A673 (cell line): ENCODE measurements around the gene ADNP. TPM values are rescaled to one million over a fixed set of nuclear protein-coding genes. Genes with fewer than 3 reads are reported as not detected.
A peak's percentile ranks its signal among the peaks of the same experiment; 100 is the strongest.

ENCODE experiments used
- BruUV-seq: library from RNA; stranded (reverse); fragments of 400-500 nt; replicated peaks from 2 replicates; lab custom pipeline; 2021; lab: Mats Ljungman, UMichigan
- CTCF ChIA-PET: fragments of 300-600 bp; sonication (Branson Sonifier 250); formaldehyde crosslinking; loops from one replicate; lab custom pipeline; 2022; ENCODE audit warnings: antibody characterized with exemption; lab: Charles Lee
- POLR2A ChIA-PET: fragments of 300-600 bp; sonication (Branson Sonifier 250); formaldehyde crosslinking; loops from one replicate; lab custom pipeline; 2022; ENCODE audit warnings: antibody characterized with exemption; ENCODE audit not compliant: low non-redundant PET; lab: Charles Lee
- DNase-seq: peaks from one replicate; pipeline ENCODE4 v3.0.0-alpha.2; 2015; ENCODE audit warnings: low spot score
- H3K27ac ChIP-seq: fragments of 200-600 bp; sonication (generic); 2 replicates; pipeline ENCODE4 v1.5.1; 2016; ENCODE audit warnings: mixed run types, low read depth, mild to moderate bottlenecking, mixed read lengths, antibody characterized with exemption, low read length; ENCODE audit not compliant: poor library complexity, severe bottlenecking
- H3K27me3 ChIP-seq: fragments of 200-600 bp; sonication (generic); replicated peaks from 2 replicates; pipeline ENCODE4 v1.6.1; 2017; ENCODE audit warnings: mixed run types, low read depth, mild to moderate bottlenecking, mixed read lengths, antibody characterized with exemption, low read length; ENCODE audit not compliant: insufficient read depth, poor library complexity
- H3K36me3 ChIP-seq: fragments of 200-600 bp; sonication (generic); 2 replicates; pipeline ENCODE4 v1.6.1; 2016; ENCODE audit warnings: mixed run types, mild to moderate bottlenecking, mixed read lengths, antibody characterized with exemption, low read length; ENCODE audit not compliant: insufficient read depth, poor library complexity, severe bottlenecking
- H3K4me1 ChIP-seq: fragments of 200-600 bp; sonication (generic); 2 replicates; pipeline ENCODE4 v1.6.1; 2017; ENCODE audit warnings: mixed run types, mild to moderate bottlenecking, mixed read lengths, antibody characterized with exemption, low read length; ENCODE audit not compliant: insufficient read depth, poor library complexity, severe bottlenecking
- H3K4me3 ChIP-seq: fragments of 200-600 bp; sonication (generic); 2 replicates; pipeline ENCODE4 v1.5.1; 2016; ENCODE audit warnings: low read depth, mixed run types, mild to moderate bottlenecking, mixed read lengths, low read length; ENCODE audit not compliant: poor library complexity, severe bottlenecking
- H3K9me3 ChIP-seq: fragments of 200-600 bp; sonication (generic); 2 replicates; pipeline ENCODE4 v1.6.1; 2016; ENCODE audit warnings: mixed run types, low read depth, mild to moderate bottlenecking, mixed read lengths, antibody characterized with exemption, low read length; ENCODE audit not compliant: poor library complexity, severe bottlenecking
- CTCF ChIP-seq: fragments of 300-800, 200-600 bp; sonication (generic); conservative IDR thresholded peaks from 2 replicates; pipeline ENCODE4 v1.5.1; 2017; ENCODE audit warnings: low read depth, mild to moderate bottlenecking, antibody characterized with exemption, low read length, moderate library complexity, mixed read lengths
- EZH2 ChIP-seq: fragments of 200-600 bp; sonication (generic); IDR thresholded peaks from 2 replicates; pipeline ENCODE4 v1.6.1; 2017; ENCODE audit warnings: borderline replicate concordance, low read depth, mild to moderate bottlenecking, mixed read lengths, antibody characterized with exemption, low read length; ENCODE audit not compliant: poor library complexity, severe bottlenecking
- intact Hi-C: fragments of 100-400 bp; cut with micrococcal nuclease; formaldehyde crosslinking; loops from one replicate; pipeline ENCODE4 v1.10.0; 2022; ENCODE audit not compliant: unreplicated experiment
- total RNA-seq: library from RNA; stranded (reverse); gene quantifications from 2 replicates; pipeline ENCODE4 v1.2.3, GENCODE V29; 2021

The ADNP gene
- total RNA-seq, 1 experiment from 2014 or later, result 108 TPM

GRCh38 chr20:50959543-50960126 lies 28.4 kb upstream of the ADNP start:
- Histone ChIP-seq H3K27me3 (no peaks in the 10 kb centered on the region), H3K36me3 (peaks cover 10% of the 10 kb centered on the region), H3K4me3 (peak overlapping the region; percentile 95), H3K9me3 (no peaks in the 10 kb centered on the region), H3K4me1 (peaks cover 24% of the 10 kb centered on the region), H3K27ac (no peak overlapping the region)
- ChIA-PET CTCF (interaction anchor here (0.6 kb wide), 1 partner anchor 14 kb away, joined by 3 read pairs; no protein-coding TSS in a partner anchor), POLR2A (no interaction called here)
- no TSS peak for BruUV-seq
- DNase-seq, result no peak
- no peak for TF ChIP-seq CTCF
- no peak for TF ChIP-seq EZH2
- intact Hi-C loops, result no loop called here

- peak within 1 kb of the TSS; percentile 100 for H3K27ac ChIP-seq
Observed at GRCh38 chr20:50958615-50959542, 27.6 kb upstream of the ADNP start, which contains the start of gene MOCS3. Gene MOCS3, plus strand, starts transcription at chr20:50958818. Its CDS starts 25 bp downstream, at chr20:50958843.

More at GRCh38 chr20:50958615-50959542, 27.6 kb upstream of the ADNP start, which contains the start of gene MOCS3:
- TSS peak; percentile 67 for BruUV-seq
- ChIA-PET CTCF (interaction anchor here (1.0 to 1.4 kb wide), 3 partner anchors 27 to 56 kb away, joined by 3 to 4 read pairs (median 3); partner anchors contain the start of gene ADNP), POLR2A (interaction anchor here (1.0 kb wide), 1 partner anchor 11 kb away, joined by 4 read pairs; no protein-coding TSS in a partner anchor)
- H3K36me3 ChIP-seq, result peaks cover 17% of the 10 kb centered on the region
- no peaks in the 10 kb centered on the region for H3K9me3 ChIP-seq
- DNase-seq, result peak; percentile 95
- H3K4me1 ChIP-seq, result peaks cover 24% of the 10 kb centered on the region
- TF ChIP-seq EZH2 (no peak), CTCF (no peak)
- intact Hi-C loops, result no loop called here
- H3K4me3 ChIP-seq, result peak within 1 kb of the TSS; percentile 95
- H3K27me3 ChIP-seq, result no peaks in the 10 kb centered on the region
